A673 (cell line): Measurements from ENCODE around the gene SPAG16. TPM values are rescaled to one million over a fixed set of nuclear protein-coding genes. Genes with fewer than 3 reads are reported as not detected.

Experiments used
- BruUV-seq: library from RNA; stranded (reverse); fragments of 400-500 nt; replicated peaks from 2 replicates; lab custom pipeline; 2021; lab: Mats Ljungman, UMichigan
- CTCF ChIA-PET: fragments of 300-600 bp; sonication (Branson Sonifier 250); formaldehyde crosslinking; loops from one replicate; lab custom pipeline; 2022; ENCODE audit warnings: antibody characterized with exemption; lab: Charles Lee
- POLR2A ChIA-PET: fragments of 300-600 bp; sonication (Branson Sonifier 250); formaldehyde crosslinking; loops from one replicate; lab custom pipeline; 2022; ENCODE audit warnings: antibody characterized with exemption; ENCODE audit not compliant: low non-redundant PET; lab: Charles Lee
- DNase-seq: peaks from one replicate; pipeline ENCODE4 v3.0.0-alpha.2; 2015; ENCODE audit warnings: low spot score
- H3K27ac ChIP-seq: fragments of 200-600 bp; sonication (generic); 2 replicates; pipeline ENCODE4 v1.5.1; 2016; ENCODE audit warnings: mixed run types, low read depth, mild to moderate bottlenecking, mixed read lengths, antibody characterized with exemption, low read length; ENCODE audit not compliant: poor library complexity, severe bottlenecking
- H3K27me3 ChIP-seq: fragments of 200-600 bp; sonication (generic); replicated peaks from 2 replicates; pipeline ENCODE4 v1.6.1; 2017; ENCODE audit warnings: mixed run types, low read depth, mild to moderate bottlenecking, mixed read lengths, antibody characterized with exemption, low read length; ENCODE audit not compliant: insufficient read depth, poor library complexity
- H3K36me3 ChIP-seq: fragments of 200-600 bp; sonication (generic); 2 replicates; pipeline ENCODE4 v1.6.1; 2016; ENCODE audit warnings: mixed run types, mild to moderate bottlenecking, mixed read lengths, antibody characterized with exemption, low read length; ENCODE audit not compliant: insufficient read depth, poor library complexity, severe bottlenecking
- H3K4me1 ChIP-seq: fragments of 200-600 bp; sonication (generic); 2 replicates; pipeline ENCODE4 v1.6.1; 2017; ENCODE audit warnings: mixed run types, mild to moderate bottlenecking, mixed read lengths, antibody characterized with exemption, low read length; ENCODE audit not compliant: insufficient read depth, poor library complexity, severe bottlenecking
- H3K4me3 ChIP-seq: fragments of 200-600 bp; sonication (generic); 2 replicates; pipeline ENCODE4 v1.5.1; 2016; ENCODE audit warnings: low read depth, mixed run types, mild to moderate bottlenecking, mixed read lengths, low read length; ENCODE audit not compliant: poor library complexity, severe bottlenecking
- H3K9me3 ChIP-seq: fragments of 200-600 bp; sonication (generic); 2 replicates; pipeline ENCODE4 v1.6.1; 2016; ENCODE audit warnings: mixed run types, low read depth, mild to moderate bottlenecking, mixed read lengths, antibody characterized with exemption, low read length; ENCODE audit not compliant: poor library complexity, severe bottlenecking
- CTCF ChIP-seq: fragments of 300-800, 200-600 bp; sonication (generic); conservative IDR thresholded peaks from 2 replicates; pipeline ENCODE4 v1.5.1; 2017; ENCODE audit warnings: low read depth, mild to moderate bottlenecking, antibody characterized with exemption, low read length, moderate library complexity, mixed read lengths
- EZH2 ChIP-seq: fragments of 200-600 bp; sonication (generic); IDR thresholded peaks from 2 replicates; pipeline ENCODE4 v1.6.1; 2017; ENCODE audit warnings: borderline replicate concordance, low read depth, mild to moderate bottlenecking, mixed read lengths, antibody characterized with exemption, low read length; ENCODE audit not compliant: poor library complexity, severe bottlenecking
- intact Hi-C: fragments of 100-400 bp; cut with micrococcal nuclease; formaldehyde crosslinking; loops from one replicate; pipeline ENCODE4 v1.10.0; 2022; ENCODE audit not compliant: unreplicated experiment
- total RNA-seq: library from RNA; stranded (reverse); gene quantifications from 2 replicates; pipeline ENCODE4 v1.2.3, GENCODE V29; 2021

Gene SPAG16
- total RNA-seq, 1 experiment from 2014 or later: 13.1 TPM

- BruUV-seq: no TSS peak
- Histone ChIP-seq H3K4me3 (no peak overlapping the region), H3K36me3 (no peaks in the 10 kb centered on the region), H3K4me1 (no peaks in the 10 kb centered on the region), H3K27ac (no peak overlapping the region), H3K9me3 (no peaks in the 10 kb centered on the region), H3K27me3 (no peaks in the 10 kb centered on the region)
- ChIA-PET CTCF (no interaction called here), POLR2A (no interaction called here)
- DNase-seq: no peak
- intact Hi-C loops: no loop called here
- TF ChIP-seq EZH2 (no peak), CTCF (no peak)
Measured at GRCh38 chr2:214265991-214266489, 981.8 kb downstream of the SPAG16 start.

GRCh38 chr2:214277880-214278279, 993.6 kb downstream of the SPAG16 start:
- Histone ChIP-seq H3K9me3 (no peaks in the 10 kb centered on the region), H3K36me3 (no peaks in the 10 kb centered on the region), H3K4me1 (no peaks in the 10 kb centered on the region), H3K27ac (no peak overlapping the region), H3K4me3 (no peak overlapping the region), H3K27me3 (no peaks in the 10 kb centered on the region)
- no TSS peak for BruUV-seq
- TF ChIP-seq EZH2: no peak
- no peak for TF ChIP-seq CTCF
- no peak for DNase-seq
- CTCF ChIA-PET: no interaction called here
- intact Hi-C loops: no loop called here
- POLR2A ChIA-PET: no interaction called here

GRCh38 chr2:214286011-214286410, 1001.7 kb downstream of the SPAG16 start:
- no peak for DNase-seq
- Histone ChIP-seq H3K4me1 (no peaks in the 10 kb centered on the region), H3K27me3 (no peaks in the 10 kb centered on the region), H3K4me3 (no peak overlapping the region), H3K36me3 (no peaks in the 10 kb centered on the region), H3K9me3 (no peaks in the 10 kb centered on the region), H3K27ac (no peak overlapping the region)
- ChIA-PET CTCF (no interaction called here), POLR2A (no interaction called here)
- BruUV-seq: no TSS peak
- intact Hi-C loops: no loop called here
- TF ChIP-seq CTCF (no peak), EZH2 (no peak)
